Measurements from ENCODE around the gene CST6.

CST6 gene

GRCh38 chr11:66011785-66012303 is at the start of gene CST6:
Gene CST6 (plus strand): TSS chr11:66012008. CDS start chr11:66012045, 37 bp downstream.
- DNase-seq, result no peak

- no peak for DNase-seq
These were observed 49.7 kb upstream of the CST6 start for GRCh38 chr11:65962141-65962564.

- no peak for DNase-seq
These were observed 46.9 kb upstream of the CST6 start for GRCh38 chr11:65964906-65965305.

GRCh38 chr11:65965986-65966762 is 45.6 kb upstream of the CST6 start:
- no peak for DNase-seq

- no peak for DNase-seq
These were observed 44.4 kb upstream of the CST6 start for GRCh38 chr11:65967329-65967934.

GRCh38 chr11:65968600-65969482 is 43.0 kb upstream of the CST6 start:
- no peak for DNase-seq

- DNase-seq, result no peak
These were observed 39.7 kb upstream of the CST6 start for GRCh38 chr11:65972116-65972515.

- DNase-seq, result no peak
These were observed 38.2 kb upstream of the CST6 start for GRCh38 chr11:65973439-65974110.

- DNase-seq, result no peak
These were observed 36.0 kb upstream of the CST6 start for GRCh38 chr11:65975771-65976170.

GRCh38 chr11:65976216-65977176 is 35.3 kb upstream of the CST6 start:
- DNase-seq, result no peak

- DNase-seq, result no peak
These were observed 34.0 kb upstream of the CST6 start for GRCh38 chr11:65977621-65978390.

- DNase-seq, result no peak
These were observed 33.2 kb upstream of the CST6 start for GRCh38 chr11:65978391-65979238.

GRCh38 chr11:65979261-65979759 is 32.5 kb upstream of the CST6 start:
- DNase-seq, result no peak

GRCh38 chr11:65981101-65981740 is 30.6 kb upstream of the CST6 start:
- DNase-seq, result no peak

GRCh38 chr11:65981972-65982823 is 29.6 kb upstream of the CST6 start:
- no peak for DNase-seq

GRCh38 chr11:65982824-65983588 is 28.8 kb upstream of the CST6 start:
- no peak for DNase-seq

- DNase-seq, result no peak
These were observed 28.2 kb upstream of the CST6 start for GRCh38 chr11:65983589-65983987.

Measured in activated CD4-positive, CD25-positive, alpha-beta regulatory T cell (primary cell).